Kidney (tissue), 14 donors: ENCODE measurements around the gene OGFOD2. TPM values are rescaled to one million over a fixed set of nuclear protein-coding genes. Genes with fewer than 3 reads are reported as not detected.

ENCODE experiments used
- DNase-seq, 5 donors: peaks; one replicate each; pipeline ENCODE4 v3.0.0-alpha.2; 2013 to 2020
- FAIRE-seq: peaks from 2 replicates; lab custom pipeline; 2012; peaks lifted over from hg19 to GRCh38; lab: Jason Lieb, UNC
- H3K27ac ChIP-seq, 2 donors: one replicate each; pipeline ENCODE4 v1.7.0; 2013; ENCODE audit warnings: low read depth in 2 of 2, low read length in 2 of 2, inconsistent platforms in 1 of 2
- H3K27me3 ChIP-seq: one replicate; pipeline ENCODE4 v1.7.1; 2013; ENCODE audit warnings: low read length, inconsistent platforms; ENCODE audit not compliant: control insufficient read depth, insufficient read depth
- H3K36me3 ChIP-seq, 3 donors: one replicate each; pipeline versions ENCODE4 v1.7.0 to v1.7.1; 2013; ENCODE audit warnings: low read length in 3 of 3, control low read depth in 1 of 3, inconsistent platforms in 1 of 3; ENCODE audit not compliant: insufficient read depth in 3 of 3, control insufficient read depth in 2 of 3
- H3K4me1 ChIP-seq, 3 donors: one replicate each; pipeline versions ENCODE4 v1.7.0 to v1.7.1; 2013; ENCODE audit warnings: low read length in 3 of 3, inconsistent platforms in 1 of 3, low read depth in 1 of 3; ENCODE audit not compliant: control insufficient read depth in 2 of 3, insufficient read depth in 2 of 3
- H3K4me3 ChIP-seq, 3 donors: one replicate each; pipeline versions ENCODE4 v1.7.0 to v1.8.1; 2013; ENCODE audit warnings: low read length in 3 of 3, control low read depth in 1 of 3, inconsistent platforms in 1 of 3
- H3K9ac ChIP-seq, 3 donors: one replicate each; pipeline versions ENCODE4 v1.7.0 to v1.7.1; 2013; ENCODE audit warnings: low read length in 3 of 3, control low read depth in 1 of 3, inconsistent platforms in 1 of 3
- H3K9me3 ChIP-seq, 3 donors: one replicate each; pipeline versions ENCODE4 v1.7.0 to v1.7.1; 2013; ENCODE audit warnings: low read length in 3 of 3, control low read depth in 1 of 3, inconsistent platforms in 1 of 3; ENCODE audit not compliant: control insufficient read depth in 2 of 3, insufficient read depth in 1 of 3
- CTCF ChIP-seq: IDR thresholded peaks from 3 replicates; pipeline ENCODE4 v1.5.1; 2012; ENCODE audit warnings: mild to moderate bottlenecking, moderate library complexity, borderline replicate concordance; ENCODE audit not compliant: insufficient read depth; ENCODE audit errors: extremely low read depth
- intact Hi-C: fragments of 100-400 bp; cut with DNase I; formaldehyde crosslinking; loops from one replicate; pipeline ENCODE4 v1.11.1; 2022
- polyA plus RNA-seq: library from polyadenylated mRNA; stranded (reverse); fragments of 350-450 nt; fragmentation: Illumina TruSeq; extraction: RNeasy Lipid Tissue Mini Kit (QIAGEN cat#74804); gene quantifications from one replicate; pipeline ENCODE4 v1.2.3, GENCODE V29; 2014; ENCODE audit warnings: low read depth, low replicate concordance; ENCODE audit not compliant: insufficient read depth
- total RNA-seq: library from RNA; stranded (reverse); fragmentation: NEBNext Ultra II Directional; extraction: Animal tissue kit (Norgen Biotek cat#: 25700); gene quantifications from one replicate; pipeline ENCODE4 v1.2.1, GENCODE V29; 2021
- donor health status: control.
- donor health status: control.
- donor health status: control.
- donor health status: control.
- donor health status: control.
- donor health status: DM: yes; HTN: yes; CAD: no.
- donor health status: Normal renal cell carcinoma (clear cell type).

OGFOD2 gene
- total and polyA plus RNA-seq, 2 donors from 2014 or later: 22.9 to 27.5 TPM

GRCh38 chr12:122959566-122960192 lies 15.4 kb upstream of the OGFOD2 start:
- no peak for TF ChIP-seq CTCF
- Histone ChIP-seq H3K9ac (no peak overlapping the region), H3K4me3 (no peak overlapping the region), H3K27ac (no peak overlapping the region), H3K36me3 (peaks cover 0 to 5% (median 2%) of the 10 kb centered on the region in 3 donors), H3K9me3 (no peaks in the 10 kb centered on the region), H3K4me1 (peaks cover 0 to 15% (median 14%) of the 10 kb centered on the region in 3 donors), H3K27me3 (no peaks in the 10 kb centered on the region)
- intact Hi-C loops: loop anchor here (10.0 kb wide), 1 partner anchor 165 kb away; no protein-coding TSS in a partner anchor
- DNase-seq (peak in 1 of 5 donors; percentile 67), FAIRE-seq (no peak)

- FAIRE-seq (no peak), DNase-seq (no peak)
- no peak overlapping the region for H3K9ac ChIP-seq
- no peaks in the 10 kb centered on the region for H3K9me3 ChIP-seq
- no peak overlapping the region for H3K4me3 ChIP-seq
- no peaks in the 10 kb centered on the region for H3K27me3 ChIP-seq
- peaks cover 0 to 5% (median 2%) of the 10 kb centered on the region in 3 donors for H3K36me3 ChIP-seq
- intact Hi-C loops: no loop called here
- TF ChIP-seq CTCF: no peak
- H3K4me1 ChIP-seq: peaks cover 0 to 17% (median 15%) of the 10 kb centered on the region in 3 donors
- no peak overlapping the region for H3K27ac ChIP-seq
These were observed 14.9 kb upstream of the OGFOD2 start for GRCh38 chr12:122960193-122960569.

- FAIRE-seq: no peak
- no peak overlapping the region for H3K4me3 ChIP-seq
- no peaks in the 10 kb centered on the region for H3K9me3 ChIP-seq
- no peak for TF ChIP-seq CTCF
- H3K4me1 ChIP-seq: peaks cover 0 to 22% (median 19%) of the 10 kb centered on the region in 3 donors
- intact Hi-C loops: no loop called here
- DNase-seq: no peak
- peaks cover 0 to 5% (median 2%) of the 10 kb centered on the region in 3 donors for H3K36me3 ChIP-seq
- H3K9ac ChIP-seq: no peak overlapping the region
- H3K27ac ChIP-seq: peak overlapping the region; percentile 41 to 61
- no peaks in the 10 kb centered on the region for H3K27me3 ChIP-seq
These were observed 13.3 kb upstream of the OGFOD2 start for GRCh38 chr12:122961531-122962329.
